ENCODE data around the gene PRXL2C.

PRXL2C gene

DNA sequence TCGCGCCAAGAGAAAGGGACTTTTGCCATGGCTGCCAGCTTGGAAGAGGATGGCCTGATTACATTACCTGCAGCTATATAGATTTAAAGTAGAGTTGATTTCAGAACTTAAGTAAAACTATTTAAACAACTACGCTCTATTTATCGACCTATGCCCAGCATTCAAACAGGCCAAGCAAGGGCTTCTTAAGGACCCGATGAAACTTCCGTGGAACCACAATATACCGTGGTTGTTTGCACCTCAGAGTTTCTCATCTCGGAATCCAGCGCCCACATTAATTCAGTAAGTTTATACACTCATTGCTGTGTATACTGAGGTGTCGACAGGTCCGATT is 35.0 kb downstream of the PRXL2C start:
- Histone ChIP-seq H3K27me3 (ENCODE audit: insufficient read depth, poor library complexity, severe bottlenecking) (no peaks in the 10 kb centered on the region), H3K27ac (ENCODE audit: poor library complexity, severe bottlenecking) (peak overlapping the region; percentile 19), H3K36me3 (ENCODE audit: low read depth) (no peaks in the 10 kb centered on the region), H3K4me3 (ENCODE audit: severe bottlenecking) (peak overlapping the region; percentile 97), H3K4me1 (ENCODE audit: insufficient read depth, poor library complexity, severe bottlenecking) (no peaks in the 10 kb centered on the region), H3K9me3 (ENCODE audit: severe bottlenecking) (no peaks in the 10 kb centered on the region)
- DNase-seq (ENCODE audit: low spot score) (no peak), ATAC-seq (ENCODE audit: low read depth) (no peak)
- TF ChIP-seq, protein P1, sequence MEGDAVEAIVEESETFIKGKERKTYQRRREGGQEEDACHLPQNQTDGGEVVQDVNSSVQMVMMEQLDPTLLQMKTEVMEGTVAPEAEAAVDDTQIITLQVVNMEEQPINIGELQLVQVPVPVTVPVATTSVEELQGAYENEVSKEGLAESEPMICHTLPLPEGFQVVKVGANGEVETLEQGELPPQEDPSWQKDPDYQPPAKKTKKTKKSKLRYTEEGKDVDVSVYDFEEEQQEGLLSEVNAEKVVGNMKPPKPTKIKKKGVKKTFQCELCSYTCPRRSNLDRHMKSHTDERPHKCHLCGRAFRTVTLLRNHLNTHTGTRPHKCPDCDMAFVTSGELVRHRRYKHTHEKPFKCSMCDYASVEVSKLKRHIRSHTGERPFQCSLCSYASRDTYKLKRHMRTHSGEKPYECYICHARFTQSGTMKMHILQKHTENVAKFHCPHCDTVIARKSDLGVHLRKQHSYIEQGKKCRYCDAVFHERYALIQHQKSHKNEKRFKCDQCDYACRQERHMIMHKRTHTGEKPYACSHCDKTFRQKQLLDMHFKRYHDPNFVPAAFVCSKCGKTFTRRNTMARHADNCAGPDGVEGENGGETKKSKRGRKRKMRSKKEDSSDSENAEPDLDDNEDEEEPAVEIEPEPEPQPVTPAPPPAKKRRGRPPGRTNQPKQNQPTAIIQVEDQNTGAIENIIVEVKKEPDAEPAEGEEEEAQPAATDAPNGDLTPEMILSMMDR (IDR thresholded peaks at IDR 0.05; ENCODE audit: poor library complexity, severe bottlenecking): no peak

- ATAC-seq (ENCODE audit: low read depth) (peak; percentile 80), DNase-seq (ENCODE audit: low spot score) (peak; percentile 96)
- H3K4me3 ChIP-seq (ENCODE audit: severe bottlenecking): peak within 1 kb of the TSS; percentile 97
- TF ChIP-seq, protein P1 (IDR thresholded peaks at IDR 0.05; ENCODE audit: poor library complexity, severe bottlenecking): peak; percentile 53
- H3K9me3 ChIP-seq (ENCODE audit: severe bottlenecking): no peaks in the 10 kb centered on the region
- peak within 1 kb of the TSS; percentile 19 for H3K27ac ChIP-seq (ENCODE audit: poor library complexity, severe bottlenecking)
- no peaks in the 10 kb centered on the region for H3K36me3 ChIP-seq (ENCODE audit: low read depth)
- no peaks in the 10 kb centered on the region for H3K4me1 ChIP-seq (ENCODE audit: insufficient read depth, poor library complexity, severe bottlenecking)
- no peaks in the 10 kb centered on the region for H3K27me3 ChIP-seq (ENCODE audit: insufficient read depth, poor library complexity, severe bottlenecking)
These were observed 35.5 kb downstream of the PRXL2C start, which contains the start of gene CDC14B for GRCh38 chr9:96619491-96620180. TSS of gene CDC14B (minus strand) at chr9:96619843. CDS start at chr9:96619378, 465 bp downstream.

GRCh38 chr9:96619124-96619465 is 36.0 kb downstream of the PRXL2C start:
- Histone ChIP-seq H3K4me1 (ENCODE audit: insufficient read depth, poor library complexity, severe bottlenecking) (no peaks in the 10 kb centered on the region), H3K9me3 (ENCODE audit: severe bottlenecking) (no peaks in the 10 kb centered on the region), H3K27ac (ENCODE audit: poor library complexity, severe bottlenecking) (peak overlapping the region; percentile 19), H3K36me3 (ENCODE audit: low read depth) (no peaks in the 10 kb centered on the region), H3K4me3 (ENCODE audit: severe bottlenecking) (peak overlapping the region; percentile 97), H3K27me3 (ENCODE audit: insufficient read depth, poor library complexity, severe bottlenecking) (no peaks in the 10 kb centered on the region)
- TF ChIP-seq, protein P1 (IDR thresholded peaks at IDR 0.05; ENCODE audit: poor library complexity, severe bottlenecking): no peak
- DNase-seq (ENCODE audit: low spot score) (no peak), ATAC-seq (ENCODE audit: low read depth) (peak; percentile 3; the same call in 1 of the 3 replicates)

- TF ChIP-seq, protein P1 (IDR thresholded peaks at IDR 0.05; ENCODE audit: poor library complexity, severe bottlenecking): no peak
- no peak overlapping the region for H3K27ac ChIP-seq (ENCODE audit: poor library complexity, severe bottlenecking)
- H3K27me3 ChIP-seq (ENCODE audit: insufficient read depth, poor library complexity, severe bottlenecking): no peaks in the 10 kb centered on the region
- no peaks in the 10 kb centered on the region for H3K4me1 ChIP-seq (ENCODE audit: insufficient read depth, poor library complexity, severe bottlenecking)
- no peaks in the 10 kb centered on the region for H3K36me3 ChIP-seq (ENCODE audit: low read depth)
- ATAC-seq (ENCODE audit: low read depth) (peak; percentile 40; the same call in 2 of the 3 replicates), DNase-seq (ENCODE audit: low spot score) (no peak)
- no peaks in the 10 kb centered on the region for H3K9me3 ChIP-seq (ENCODE audit: severe bottlenecking)
- H3K4me3 ChIP-seq (ENCODE audit: severe bottlenecking): peak overlapping the region; percentile 97
These were observed 36.7 kb downstream of the PRXL2C start for GRCh38 chr9:96618209-96619123.

Data from RWPE2 (cell line).